GM11168 (cell line): Measurements from ENCODE around the gene SLC2A13.

Experiments
- in situ Hi-C: fragments of 300-500 bp; cut with MboI; formaldehyde crosslinking; loops from one replicate; pipeline ENCODE4 v1.12.0; 2022; ENCODE audit warnings: low sequenced_read_pairs; ENCODE audit not compliant: unreplicated experiment

The SLC2A13 gene

GRCh38 chr12:40013292-40013691 lies 92.6 kb downstream of the SLC2A13 start:
- in situ Hi-C loops = loop anchor here (5.0 to 10.0 kb wide), 2 partner anchors 99 to 292 kb away; no protein-coding TSS in a partner anchor

GRCh38 chr12:40012711-40013110 lies 93.2 kb downstream of the SLC2A13 start:
- in situ Hi-C loops = loop anchor here (5.0 to 10.0 kb wide), 2 partner anchors 100 to 292 kb away; no protein-coding TSS in a partner anchor

GRCh38 chr12:40011775-40012129 lies 94.1 kb downstream of the SLC2A13 start:
- in situ Hi-C loops = loop anchor here (5.0 to 10.0 kb wide), 2 partner anchors 101 to 293 kb away; no protein-coding TSS in a partner anchor

GRCh38 chr12:40010899-40011774 lies 94.7 kb downstream of the SLC2A13 start:
- in situ Hi-C loops = loop anchor here (5.0 to 10.0 kb wide), 2 partner anchors 101 to 294 kb away; no protein-coding TSS in a partner anchor

GRCh38 chr12:40002178-40003169 lies 103.4 kb downstream of the SLC2A13 start:
- in situ Hi-C loops = no loop called here

GRCh38 chr12:40001406-40001805 lies 104.5 kb downstream of the SLC2A13 start:
- in situ Hi-C loops = no loop called here

- in situ Hi-C loops = no loop called here
These were observed 105.0 kb downstream of the SLC2A13 start for GRCh38 chr12:40000884-40001283.

- in situ Hi-C loops = loop anchor here (5.0 kb wide), 1 partner anchor 226 kb away; no protein-coding TSS in a partner anchor
These were observed 112.6 kb downstream of the SLC2A13 start for GRCh38 chr12:39993268-39993667.

- in situ Hi-C loops = loop anchor here (5.0 kb wide), 1 partner anchor 223 kb away; no protein-coding TSS in a partner anchor
These were observed 115.5 kb downstream of the SLC2A13 start for GRCh38 chr12:39990122-39991101.

GRCh38 chr12:39989501-39989900 lies 116.4 kb downstream of the SLC2A13 start:
- in situ Hi-C loops = no loop called here

- in situ Hi-C loops = no loop called here
These were observed 117.3 kb downstream of the SLC2A13 start for GRCh38 chr12:39988574-39988973.

GRCh38 chr12:39986674-39987073 lies 119.2 kb downstream of the SLC2A13 start:
- in situ Hi-C loops = no loop called here

- in situ Hi-C loops = no loop called here
These were observed 121.2 kb downstream of the SLC2A13 start for GRCh38 chr12:39984670-39985069.

GRCh38 chr12:39975374-39975918 lies 130.4 kb downstream of the SLC2A13 start:
- in situ Hi-C loops = no loop called here

GRCh38 chr12:39972119-39972518 lies 133.8 kb downstream of the SLC2A13 start:
- in situ Hi-C loops = no loop called here

GRCh38 chr12:39971348-39971747 lies 134.5 kb downstream of the SLC2A13 start:
- in situ Hi-C loops = no loop called here

GRCh38 chr12:39966721-39967120 lies 139.2 kb downstream of the SLC2A13 start:
- in situ Hi-C loops = no loop called here

- in situ Hi-C loops = no loop called here
These were observed 139.6 kb downstream of the SLC2A13 start for GRCh38 chr12:39966256-39966655.

- in situ Hi-C loops = no loop called here
These were observed 146.4 kb downstream of the SLC2A13 start for GRCh38 chr12:39959467-39959866.
